HepG2 (cell line): ENCODE measurements around the gene ANKRD13C. TPM values are rescaled to one million over a fixed set of nuclear protein-coding genes. Genes with fewer than 3 reads are reported as not detected.

Source experiments
- ATAC-seq: fragments of 200-7000 bp; cut with Tn5 transposase; 3 replicates; pipeline ENCODE4 v1.9.1; 2020; ENCODE audit warnings: mild to moderate bottlenecking, moderate library complexity
- BruUV-seq: library from RNA; stranded (reverse); fragments of 400-500 nt; replicated peaks from 2 replicates; lab custom pipeline; 2021; lab: Mats Ljungman, UMichigan
- CTCF ChIA-PET: fragments of 300-600 bp; formaldehyde crosslinking; extraction: SDS; loops from one replicate; lab custom pipeline; 2021; ENCODE audit warnings: low total read pairs, inconsistent platforms, low intra/inter-chr PET ratio; lab: Yijun Ruan, JAX
- POLR2A ChIA-PET: fragments of 350-600 bp; sonication (Branson Sonifier 250); formaldehyde crosslinking; loops from one replicate; lab custom pipeline; 2020; ENCODE audit warnings: antibody characterized with exemption, inconsistent platforms; lab: Yijun Ruan, JAX
- DNase-seq: peaks from one replicate; pipeline ENCODE4 v3.0.0-alpha.2; 2015; ENCODE audit warnings: low spot score
- FAIRE-seq: peaks from 3 replicates; lab custom pipeline; 2011; peaks lifted over from hg19 to GRCh38; lab: Jason Lieb, UNC
- H2AFZ ChIP-seq: one replicate; pipeline ENCODE4 v1.6.1; 2011; ENCODE audit warnings: low read length, inconsistent platforms
- H3K27ac ChIP-seq: fragments of 300-600 bp; 3 replicates; pipeline ENCODE4 v1.8.0; 2011; ENCODE audit warnings: mixed run types, mild to moderate bottlenecking, mixed read lengths, low read length, inconsistent platforms; ENCODE audit not compliant: insufficient read depth; ENCODE audit errors: extremely low read length
- H3K27me3 ChIP-seq, 2 experiments: fragments of 200-600 bp in 1 of 2; 2 replicates in 1 of 2; 3 replicates in 1 of 2; pipeline versions ENCODE4 v1.6.0 to v1.8.0; 2011; ENCODE audit warnings: low read length in 2 of 2, mild to moderate bottlenecking in 2 of 2, moderate library complexity in 2 of 2, inconsistent platforms in 1 of 2; ENCODE audit not compliant: insufficient read depth in 2 of 2, control insufficient read depth in 1 of 2
- H3K36me3 ChIP-seq, 2 experiments: fragments of 200-600 bp in 1 of 2; replicated peaks in 1 of 2; 2 replicates in 1 of 2; 3 replicates in 1 of 2; pipeline versions ENCODE4 v1.5.1 to v1.8.0; 2011; ENCODE audit warnings: low read length in 2 of 2, inconsistent platforms in 1 of 2; ENCODE audit not compliant: insufficient read depth in 2 of 2, control insufficient read depth in 1 of 2
- H3K4me1 ChIP-seq: 2 replicates; pipeline ENCODE4 v1.5.1; 2012; ENCODE audit warnings: low read length, inconsistent platforms; ENCODE audit not compliant: insufficient read depth
- H3K4me2 ChIP-seq: 2 replicates; pipeline ENCODE4 v1.6.0; 2011; ENCODE audit warnings: low read depth, low read length, inconsistent platforms
- H3K4me3 ChIP-seq, 3 experiments: fragments of 200-600 bp in 1 of 3; sonication (generic), shearing (Covaris generic) in 1 of 3; replicated peaks in 1 of 3; 2 replicates each; pipeline ENCODE4 v1.5.1; 2011 to 2016; ENCODE audit warnings: low read length in 3 of 3, inconsistent platforms in 2 of 3, low read depth in 2 of 3, mild to moderate bottlenecking in 2 of 3, control low read depth in 1 of 3, mixed read lengths in 1 of 3; ENCODE audit not compliant: insufficient read depth in 1 of 3
- H3K79me2 ChIP-seq: one replicate; pipeline ENCODE4 v1.6.1; 2011; ENCODE audit warnings: low read length, inconsistent platforms; ENCODE audit not compliant: insufficient read depth
- H3K9ac ChIP-seq: 2 replicates; pipeline ENCODE4 v1.6.0; 2011; ENCODE audit warnings: mild to moderate bottlenecking, low read depth, low read length, inconsistent platforms; ENCODE audit not compliant: insufficient read depth
- H3K9me3 ChIP-seq: 2 replicates; pipeline ENCODE4 v1.5.1; 2012; ENCODE audit warnings: mild to moderate bottlenecking, low read length
- H4K20me1 ChIP-seq: 2 replicates; pipeline ENCODE4 v1.6.0; 2011; ENCODE audit warnings: inconsistent platforms, mild to moderate bottlenecking, low read length, moderate library complexity; ENCODE audit not compliant: insufficient read depth
- HNRNPL ChIP-seq: fragments of 200-400 bp; formaldehyde crosslinking; IDR thresholded peaks from 2 replicates; pipeline ENCODE4 v1.6.1; 2017; ENCODE audit warnings: mild to moderate bottlenecking, low read depth, low read length
- SIX1 ChIP-seq: sonication (generic); formaldehyde crosslinking; IDR thresholded peaks from 2 replicates; pipeline ENCODE4 v1.4.0; 2020; ENCODE audit warnings: missing genetic modification reagents, borderline replicate concordance
- in situ Hi-C: cut with HindIII; loops from 2 replicates; pipeline ENCODE4 v1.10.0; 2017; ENCODE audit warnings: low pct_unique_long_range_greater_than_20kb; ENCODE audit not compliant: extremely low pct_ligation_motif_present
- intact Hi-C: fragments of 100-400 bp; cut with micrococcal nuclease; formaldehyde crosslinking; loops from one replicate; pipeline ENCODE4 v1.10.0; 2022; ENCODE audit not compliant: unreplicated experiment
- polyA plus RNA-seq, 8 experiments: library from polyadenylated mRNA; depleted of rRNA in 3 of 8; stranded (reverse) in 7 of 8; unstranded in 1 of 8; fragments of >200 nt; fragmentation: Illumina TruSeq in 4 of 8; extraction: Trizol in 4 of 8; gene quantifications; 2 replicates each; pipeline versions ENCODE4 v1.2.1 to v1.2.3, GENCODE V29; 2011 to 2016; ENCODE audit warnings: low read depth in 4 of 8, missing spikeins in 1 of 8, mixed read lengths in 1 of 8; ENCODE audit not compliant: insufficient read depth in 1 of 8
- total RNA-seq, 5 experiments: library from RNA; depleted of rRNA; stranded (reverse); fragments of >200 nt; fragmentation: Illumina TruSeq; extraction: Trizol; gene quantifications; 2 replicates each; pipeline ENCODE4 v1.2.3, GENCODE V29; 2016; ENCODE audit warnings: low read depth in 1 of 5
- TF ChIP-seq, protein P1 (sequence below): sonication (generic); formaldehyde crosslinking; IDR thresholded peaks from 2 replicates; pipeline ENCODE4 v1.5.1; 2020; ENCODE audit warnings: mild to moderate bottlenecking, missing genetic modification reagents
- TF ChIP-seq, protein P2 (sequence below): sonication (generic); formaldehyde crosslinking; IDR thresholded peaks from 2 replicates; pipeline ENCODE4 v1.4.0; 2020; ENCODE audit warnings: missing genetic modification reagents
- TF ChIP-seq, protein P3 (sequence below): sonication (generic); formaldehyde crosslinking; IDR thresholded peaks from 2 replicates; pipeline ENCODE4 v1.4.0; 2020; ENCODE audit warnings: missing genetic modification reagents

ANKRD13C gene
- total and polyA plus RNA-seq, 2 of the 13 experiments (the other 11 are each of a cell fraction or from before 2014, with no cell fraction given): 6.2 to 17.6 TPM

DNA sequence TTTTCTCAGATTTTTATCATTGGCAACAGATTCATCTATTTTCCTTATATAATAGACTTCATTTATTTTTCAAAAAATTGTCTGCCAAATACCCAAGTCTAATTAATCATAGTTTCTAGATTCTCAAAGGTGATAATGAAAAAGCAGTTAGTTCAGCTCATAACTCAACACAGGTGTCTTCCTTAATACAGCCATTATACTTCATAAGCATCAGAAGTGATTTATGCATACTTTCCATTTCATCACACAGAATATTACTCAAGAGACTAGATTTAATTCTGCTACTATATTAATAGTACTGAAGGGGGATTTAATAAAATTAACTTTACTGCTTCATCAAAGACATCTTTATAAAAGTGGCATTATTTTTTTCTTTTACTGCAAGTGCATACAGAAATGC is 114.6 kb downstream of the ANKRD13C start (continued):
- TF ChIP-seq, protein P1, sequence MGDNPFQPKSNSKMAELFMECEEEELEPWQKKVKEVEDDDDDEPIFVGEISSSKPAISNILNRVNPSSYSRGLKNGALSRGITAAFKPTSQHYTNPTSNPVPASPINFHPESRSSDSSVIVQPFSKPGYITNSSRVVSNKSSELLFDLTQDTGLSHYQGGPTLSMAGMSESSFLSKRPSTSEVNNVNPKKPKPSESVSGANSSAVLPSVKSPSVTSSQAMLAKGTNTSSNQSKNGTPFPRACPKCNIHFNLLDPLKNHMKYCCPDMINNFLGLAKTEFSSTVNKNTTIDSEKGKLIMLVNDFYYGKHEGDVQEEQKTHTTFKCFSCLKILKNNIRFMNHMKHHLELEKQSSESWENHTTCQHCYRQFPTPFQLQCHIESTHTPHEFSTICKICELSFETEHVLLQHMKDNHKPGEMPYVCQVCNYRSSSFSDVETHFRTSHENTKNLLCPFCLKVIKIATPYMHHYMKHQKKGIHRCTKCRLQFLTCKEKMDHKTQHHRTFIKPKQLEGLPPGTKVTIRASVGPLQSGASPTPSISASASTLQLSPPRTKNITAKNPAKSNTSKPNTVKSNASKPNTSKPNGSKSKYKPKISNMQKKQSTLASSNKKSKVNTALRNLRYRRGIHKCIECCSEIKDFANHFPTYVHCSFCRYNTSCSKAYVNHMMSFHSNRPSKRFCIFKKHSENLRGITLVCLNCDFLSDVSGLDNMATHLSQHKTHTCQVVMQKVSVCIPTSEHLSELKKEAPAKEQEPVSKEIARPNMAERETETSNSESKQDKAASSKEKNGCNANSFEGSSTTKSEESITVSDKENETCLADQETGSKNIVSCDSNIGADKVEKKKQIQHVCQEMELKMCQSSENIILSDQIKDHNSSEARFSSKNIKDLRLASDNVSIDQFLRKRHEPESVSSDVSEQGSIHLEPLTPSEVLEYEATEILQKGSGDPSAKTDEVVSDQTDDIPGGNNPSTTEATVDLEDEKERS: no peak
- TF ChIP-seq, protein P2, sequence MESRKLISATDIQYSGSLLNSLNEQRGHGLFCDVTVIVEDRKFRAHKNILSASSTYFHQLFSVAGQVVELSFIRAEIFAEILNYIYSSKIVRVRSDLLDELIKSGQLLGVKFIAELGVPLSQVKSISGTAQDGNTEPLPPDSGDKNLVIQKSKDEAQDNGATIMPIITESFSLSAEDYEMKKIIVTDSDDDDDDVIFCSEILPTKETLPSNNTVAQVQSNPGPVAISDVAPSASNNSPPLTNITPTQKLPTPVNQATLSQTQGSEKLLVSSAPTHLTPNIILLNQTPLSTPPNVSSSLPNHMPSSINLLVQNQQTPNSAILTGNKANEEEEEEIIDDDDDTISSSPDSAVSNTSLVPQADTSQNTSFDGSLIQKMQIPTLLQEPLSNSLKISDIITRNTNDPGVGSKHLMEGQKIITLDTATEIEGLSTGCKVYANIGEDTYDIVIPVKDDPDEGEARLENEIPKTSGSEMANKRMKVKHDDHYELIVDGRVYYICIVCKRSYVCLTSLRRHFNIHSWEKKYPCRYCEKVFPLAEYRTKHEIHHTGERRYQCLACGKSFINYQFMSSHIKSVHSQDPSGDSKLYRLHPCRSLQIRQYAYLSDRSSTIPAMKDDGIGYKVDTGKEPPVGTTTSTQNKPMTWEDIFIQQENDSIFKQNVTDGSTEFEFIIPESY (CRISPR knock-in tag): no peak
- TF ChIP-seq, protein P3, sequence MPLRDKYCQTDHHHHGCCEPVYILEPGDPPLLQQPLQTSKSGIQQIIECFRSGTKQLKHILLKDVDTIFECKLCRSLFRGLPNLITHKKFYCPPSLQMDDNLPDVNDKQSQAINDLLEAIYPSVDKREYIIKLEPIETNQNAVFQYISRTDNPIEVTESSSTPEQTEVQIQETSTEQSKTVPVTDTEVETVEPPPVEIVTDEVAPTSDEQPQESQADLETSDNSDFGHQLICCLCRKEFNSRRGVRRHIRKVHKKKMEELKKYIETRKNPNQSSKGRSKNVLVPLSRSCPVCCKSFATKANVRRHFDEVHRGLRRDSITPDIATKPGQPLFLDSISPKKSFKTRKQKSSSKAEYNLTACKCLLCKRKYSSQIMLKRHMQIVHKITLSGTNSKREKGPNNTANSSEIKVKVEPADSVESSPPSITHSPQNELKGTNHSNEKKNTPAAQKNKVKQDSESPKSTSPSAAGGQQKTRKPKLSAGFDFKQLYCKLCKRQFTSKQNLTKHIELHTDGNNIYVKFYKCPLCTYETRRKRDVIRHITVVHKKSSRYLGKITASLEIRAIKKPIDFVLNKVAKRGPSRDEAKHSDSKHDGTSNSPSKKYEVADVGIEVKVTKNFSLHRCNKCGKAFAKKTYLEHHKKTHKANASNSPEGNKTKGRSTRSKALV: no peak

DNA sequence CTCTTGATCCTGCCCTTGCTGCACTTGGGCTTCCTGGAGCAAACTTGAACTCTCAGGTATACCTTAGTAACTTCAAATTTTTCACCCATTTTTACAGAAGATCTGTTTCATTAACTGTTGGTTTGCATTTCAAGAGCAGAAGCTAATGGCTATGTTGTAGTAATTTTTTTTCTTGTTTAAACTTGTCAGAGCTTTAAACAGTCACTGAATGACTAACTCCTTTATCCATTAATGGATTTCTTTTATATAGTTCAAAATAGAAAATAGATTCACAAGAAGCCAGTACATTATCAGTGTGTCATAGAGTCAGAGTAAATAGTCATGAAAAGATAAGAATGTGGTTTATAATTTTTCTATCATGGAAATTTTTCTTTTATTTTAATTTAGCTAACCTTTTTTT is 119.8 kb downstream of the ANKRD13C start:
- no peaks in the 10 kb centered on the region for H3K4me1 ChIP-seq
- H3K4me2 ChIP-seq: no peak overlapping the region
- H4K20me1 ChIP-seq: no peaks in the 10 kb centered on the region
- no peak for FAIRE-seq
- H3K4me3 ChIP-seq: no peak overlapping the region
- ChIA-PET CTCF (no interaction called here), POLR2A (interaction anchor here (1.4 kb wide), 1 partner anchor 13 kb away, joined by 5 read pairs; the partner anchor contains the start of gene SRSF11)
- no peak for DNase-seq
- H3K27me3 ChIP-seq: no peaks in the 10 kb centered on the region
- no peak overlapping the region for H3K9ac ChIP-seq
- H3K27ac ChIP-seq: no peak overlapping the region
- H2AFZ ChIP-seq: no peak overlapping the region
- no TSS peak for BruUV-seq
- no peaks in the 10 kb centered on the region for H3K79me2 ChIP-seq
- H3K36me3 ChIP-seq: peaks cover 14 to 90% of the 10 kb centered on the region in 2 experiments
- H3K9me3 ChIP-seq: no peaks in the 10 kb centered on the region
- no peak for TF ChIP-seq SIX1
- TF ChIP-seq HNRNPL: no peak
- in situ Hi-C loops (no loop called here), intact Hi-C loops (no loop called here)
- no peak for ATAC-seq
